Thyroid gland (tissue), 4 donors: Measurements from ENCODE around the gene ST8SIA5.

Source experiments
- POLR2A ChIP-seq, 2 donors: fragments of 450-650 bp; IDR thresholded peaks; one replicate each; pipeline ENCODE4 v1.6.1; 2017; ENCODE audit warnings: antibody characterized with exemption in 2 of 2, mild to moderate bottlenecking in 2 of 2, moderate library complexity in 1 of 2
- TF ChIP-seq, protein P1 (sequence below), 6 experiments: fragments of 200-600 bp in 3 of 6; fragments of 450-650 bp in 3 of 6; sonication (generic) in 3 of 6; IDR thresholded peaks; one replicate each; pipeline ENCODE4 v1.5.1; 2016 to 2019; ENCODE audit warnings: antibody characterized with exemption in 6 of 6, mild to moderate bottlenecking in 2 of 6, inconsistent platforms in 1 of 6, moderate library complexity in 1 of 6

DNA sequence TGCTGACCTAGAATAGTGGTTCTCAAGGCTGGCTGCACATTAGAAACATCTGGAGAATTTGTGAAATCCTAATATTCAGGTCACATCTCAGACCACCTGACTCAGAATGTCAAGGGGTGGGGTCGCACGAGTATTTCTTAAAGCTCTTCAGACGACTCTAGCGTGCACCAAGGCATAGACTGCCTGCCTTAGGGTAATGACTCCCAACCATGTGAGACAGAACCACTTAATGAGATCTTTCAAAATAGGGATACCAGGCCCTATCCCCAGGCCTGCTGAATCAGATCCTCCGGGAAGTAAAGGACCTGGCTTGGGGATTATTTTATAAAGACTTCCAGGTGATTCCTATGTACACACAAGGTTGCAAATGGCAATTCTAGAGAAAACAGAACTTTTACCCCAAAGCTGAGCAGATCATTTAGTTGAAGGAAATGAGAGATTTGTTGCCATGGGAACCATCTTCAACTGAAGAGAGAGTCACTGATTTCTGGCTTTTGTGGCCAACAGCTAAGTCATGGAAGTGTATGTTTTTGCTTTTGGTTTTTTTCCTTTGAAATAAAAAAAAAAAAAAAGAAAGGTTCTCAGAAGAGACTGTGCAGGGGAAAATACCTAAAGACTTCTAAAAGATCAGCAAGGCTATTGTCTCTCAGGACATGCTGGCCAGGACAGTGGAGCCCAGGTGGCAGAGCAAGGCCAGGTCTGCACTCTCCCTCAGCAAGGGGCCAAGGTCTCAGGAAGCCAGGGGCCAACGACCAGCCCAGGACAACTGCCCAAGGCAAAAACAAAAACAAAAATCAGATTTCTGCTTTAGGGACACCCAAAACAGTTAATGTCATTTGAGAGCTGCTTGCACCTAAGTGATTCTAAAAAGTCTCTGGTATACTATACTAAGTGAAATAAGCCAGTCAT is 84.5 kb downstream of the ST8SIA5 start:
- TF ChIP-seq, protein P1, sequence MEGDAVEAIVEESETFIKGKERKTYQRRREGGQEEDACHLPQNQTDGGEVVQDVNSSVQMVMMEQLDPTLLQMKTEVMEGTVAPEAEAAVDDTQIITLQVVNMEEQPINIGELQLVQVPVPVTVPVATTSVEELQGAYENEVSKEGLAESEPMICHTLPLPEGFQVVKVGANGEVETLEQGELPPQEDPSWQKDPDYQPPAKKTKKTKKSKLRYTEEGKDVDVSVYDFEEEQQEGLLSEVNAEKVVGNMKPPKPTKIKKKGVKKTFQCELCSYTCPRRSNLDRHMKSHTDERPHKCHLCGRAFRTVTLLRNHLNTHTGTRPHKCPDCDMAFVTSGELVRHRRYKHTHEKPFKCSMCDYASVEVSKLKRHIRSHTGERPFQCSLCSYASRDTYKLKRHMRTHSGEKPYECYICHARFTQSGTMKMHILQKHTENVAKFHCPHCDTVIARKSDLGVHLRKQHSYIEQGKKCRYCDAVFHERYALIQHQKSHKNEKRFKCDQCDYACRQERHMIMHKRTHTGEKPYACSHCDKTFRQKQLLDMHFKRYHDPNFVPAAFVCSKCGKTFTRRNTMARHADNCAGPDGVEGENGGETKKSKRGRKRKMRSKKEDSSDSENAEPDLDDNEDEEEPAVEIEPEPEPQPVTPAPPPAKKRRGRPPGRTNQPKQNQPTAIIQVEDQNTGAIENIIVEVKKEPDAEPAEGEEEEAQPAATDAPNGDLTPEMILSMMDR (IDR thresholded peaks at IDR 0.05), result no peak
- TF ChIP-seq POLR2A (IDR thresholded peaks at IDR 0.05), result no peak
